ENCODE measurements around the gene ARID1B. TPM values are rescaled to one million over a fixed set of nuclear protein-coding genes. Genes with fewer than 3 reads are reported as not detected.
A peak's percentile ranks its signal among the peaks of the same experiment; 100 is the strongest.

The ARID1B gene
- total RNA-seq, 2 donors from 2014 or later, result 43.9 to 44.6 TPM

- peaks cover 0 to 54% of the 10 kb centered on the region in 2 donors for H3K4me1 ChIP-seq
- H3K9me3 ChIP-seq, result no peaks in the 10 kb centered on the region
- TF ChIP-seq, protein P1, sequence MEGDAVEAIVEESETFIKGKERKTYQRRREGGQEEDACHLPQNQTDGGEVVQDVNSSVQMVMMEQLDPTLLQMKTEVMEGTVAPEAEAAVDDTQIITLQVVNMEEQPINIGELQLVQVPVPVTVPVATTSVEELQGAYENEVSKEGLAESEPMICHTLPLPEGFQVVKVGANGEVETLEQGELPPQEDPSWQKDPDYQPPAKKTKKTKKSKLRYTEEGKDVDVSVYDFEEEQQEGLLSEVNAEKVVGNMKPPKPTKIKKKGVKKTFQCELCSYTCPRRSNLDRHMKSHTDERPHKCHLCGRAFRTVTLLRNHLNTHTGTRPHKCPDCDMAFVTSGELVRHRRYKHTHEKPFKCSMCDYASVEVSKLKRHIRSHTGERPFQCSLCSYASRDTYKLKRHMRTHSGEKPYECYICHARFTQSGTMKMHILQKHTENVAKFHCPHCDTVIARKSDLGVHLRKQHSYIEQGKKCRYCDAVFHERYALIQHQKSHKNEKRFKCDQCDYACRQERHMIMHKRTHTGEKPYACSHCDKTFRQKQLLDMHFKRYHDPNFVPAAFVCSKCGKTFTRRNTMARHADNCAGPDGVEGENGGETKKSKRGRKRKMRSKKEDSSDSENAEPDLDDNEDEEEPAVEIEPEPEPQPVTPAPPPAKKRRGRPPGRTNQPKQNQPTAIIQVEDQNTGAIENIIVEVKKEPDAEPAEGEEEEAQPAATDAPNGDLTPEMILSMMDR (IDR thresholded peaks at IDR 0.05), result peak in 1 of 2 donors; percentile 6
- H3K4me3 ChIP-seq, result peak overlapping the region; percentile 83 to 90
- H3K27me3 ChIP-seq, result no peaks in the 10 kb centered on the region
- peak overlapping the region; percentile 98 to 99 for H3K27ac ChIP-seq
- no peak for DNase-seq (ENCODE audit: low spot score)
- no peaks in the 10 kb centered on the region for H3K36me3 ChIP-seq
These were observed 2.3 kb downstream of the ARID1B start for GRCh38 chr6:156779206-156780094.

GRCh38 chr6:156780102-156780641 lies 3.0 kb downstream of the ARID1B start:
- Histone ChIP-seq H3K27ac (peak overlapping the region; percentile 98 to 99), H3K9me3 (no peaks in the 10 kb centered on the region), H3K36me3 (no peaks in the 10 kb centered on the region), H3K4me3 (peak overlapping the region; percentile 83 to 90), H3K27me3 (no peaks in the 10 kb centered on the region), H3K4me1 (peaks cover 0 to 54% of the 10 kb centered on the region in 2 donors)
- TF ChIP-seq, protein P1 (IDR thresholded peaks at IDR 0.05), result no peak
- no peak for DNase-seq (ENCODE audit: low spot score)

GRCh38 chr6:156780962-156781853 lies 4.0 kb downstream of the ARID1B start:
- Histone ChIP-seq H3K9me3 (no peaks in the 10 kb centered on the region), H3K4me3 (peak overlapping the region; percentile 83 to 90), H3K36me3 (no peaks in the 10 kb centered on the region), H3K27me3 (no peaks in the 10 kb centered on the region), H3K27ac (peak overlapping the region; percentile 98 to 99), H3K4me1 (peaks cover 0 to 48% of the 10 kb centered on the region in 2 donors)
- no peak for DNase-seq (ENCODE audit: low spot score)
- TF ChIP-seq, protein P1 (IDR thresholded peaks at IDR 0.05), result no peak

DNA sequence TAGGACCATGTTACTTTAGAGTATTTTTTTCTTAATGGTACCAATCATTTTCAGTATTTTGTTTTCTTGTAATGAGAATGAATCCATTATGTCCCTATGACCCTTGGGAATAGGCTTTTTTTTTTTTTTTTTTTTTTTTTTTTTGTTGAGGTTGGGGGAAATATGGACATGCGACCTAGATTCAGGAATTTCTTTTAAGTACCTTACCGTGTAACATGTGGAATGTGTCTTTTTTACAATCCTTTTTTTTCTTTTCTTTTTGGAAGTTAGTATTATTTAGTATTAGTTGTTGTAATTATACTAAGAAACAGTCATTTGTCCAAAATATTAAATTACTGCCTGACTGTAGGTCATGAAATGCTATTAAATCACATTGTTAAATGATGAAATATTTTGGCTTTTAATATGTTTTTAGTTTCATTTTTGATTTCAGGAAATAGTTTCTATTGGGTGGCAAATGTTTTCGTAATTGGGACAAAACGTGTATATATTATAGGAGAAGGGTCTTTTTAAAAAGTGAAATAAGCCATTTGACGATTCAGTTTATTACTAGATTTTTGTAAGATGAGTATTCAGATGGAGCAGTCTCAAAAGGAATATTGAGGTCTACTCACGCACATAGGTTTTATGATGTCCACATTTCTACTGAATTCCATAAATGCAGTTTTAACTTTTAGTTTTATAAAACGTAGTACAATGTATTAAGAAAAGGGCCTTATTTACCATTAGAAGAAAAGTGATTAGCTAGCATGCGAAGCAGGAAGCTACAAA lies 4.9 kb downstream of the ARID1B start:
- no peak for DNase-seq (ENCODE audit: low spot score)
- no peaks in the 10 kb centered on the region for H3K27me3 ChIP-seq
- H3K4me1 ChIP-seq, result peaks cover 0 to 51% of the 10 kb centered on the region in 2 donors
- no peaks in the 10 kb centered on the region for H3K36me3 ChIP-seq
- no peaks in the 10 kb centered on the region for H3K9me3 ChIP-seq
- H3K4me3 ChIP-seq, result peak overlapping the region; percentile 22 to 83
- TF ChIP-seq, protein P1 (IDR thresholded peaks at IDR 0.05), result no peak
- peak overlapping the region; percentile 98 to 99 for H3K27ac ChIP-seq
